Hepatocyte (in vitro differentiated cells): Measurements from ENCODE around the gene PLD1. TPM values are rescaled to one million over a fixed set of nuclear protein-coding genes. Genes with fewer than 3 reads are reported as not detected.
A peak's percentile ranks its signal among the peaks of the same experiment; 100 is the strongest.

Experiments
- DNase-seq: peaks from one replicate; pipeline ENCODE4 v3.0.0-alpha.2; 2016; ENCODE audit warnings: low spot score
- H2AFZ ChIP-seq: fragments of 200-600 bp; sonication (generic); 2 replicates; pipeline ENCODE4 v1.6.0; 2016; ENCODE audit warnings: antibody characterized with exemption, mild to moderate bottlenecking
- H3K27ac ChIP-seq: fragments of 200-600 bp; sonication (generic); 2 replicates; pipeline ENCODE4 v1.5.1; 2016; ENCODE audit warnings: mild to moderate bottlenecking
- H3K27me3 ChIP-seq: fragments of 200-600 bp; sonication (generic); 2 replicates; pipeline ENCODE4 v1.6.1; 2016
- H3K36me3 ChIP-seq: fragments of 200-600 bp; sonication (generic); replicated peaks from 2 replicates; pipeline ENCODE4 v1.5.1; 2016; ENCODE audit warnings: low read depth; ENCODE audit not compliant: insufficient read depth
- H3K4me1 ChIP-seq: fragments of 200-600 bp; sonication (generic); 2 replicates; pipeline ENCODE4 v1.5.1; 2016; ENCODE audit warnings: mild to moderate bottlenecking, moderate library complexity; ENCODE audit not compliant: insufficient read depth
- H3K4me2 ChIP-seq: fragments of 200-600 bp; sonication (generic); 2 replicates; pipeline ENCODE4 v1.6.0; 2016
- H3K4me3 ChIP-seq: fragments of 200-600 bp; sonication (generic); 2 replicates; pipeline ENCODE4 v1.5.1; 2016; ENCODE audit warnings: mild to moderate bottlenecking
- H3K79me2 ChIP-seq: fragments of 200-600 bp; sonication (generic); 2 replicates; pipeline ENCODE4 v1.6.0; 2017; ENCODE audit warnings: mild to moderate bottlenecking
- H3K9me2 ChIP-seq: fragments of 200-600 bp; sonication (generic); replicated peaks from 2 replicates; pipeline ENCODE4 v1.6.0; 2017; ENCODE audit warnings: mild to moderate bottlenecking; ENCODE audit not compliant: insufficient read depth
- H3K9me3 ChIP-seq: fragments of 200-600 bp; sonication (generic); 2 replicates; pipeline ENCODE4 v1.5.1; 2016; ENCODE audit warnings: low read depth, mild to moderate bottlenecking
- H4K20me1 ChIP-seq: fragments of 200-600 bp; sonication (generic); 2 replicates; pipeline ENCODE4 v1.6.0; 2016; ENCODE audit warnings: mild to moderate bottlenecking; ENCODE audit not compliant: insufficient read depth, poor library complexity, severe bottlenecking
- EZH2 ChIP-seq: fragments of 200-600 bp; sonication (generic); IDR thresholded peaks from 2 replicates; pipeline ENCODE4 v1.6.1; 2016; ENCODE audit warnings: antibody characterized with exemption, mild to moderate bottlenecking, borderline replicate concordance
- EZH2phosphoT487 ChIP-seq: fragments of 200-600 bp; sonication (generic); IDR thresholded peaks from one replicate; pipeline ENCODE4 v1.6.1; 2018; ENCODE audit warnings: antibody characterized with exemption, mild to moderate bottlenecking, low read depth, moderate library complexity; ENCODE audit not compliant: unreplicated experiment, severe bottlenecking
- WGBS: methylation state at CpG from one replicate; pipeline ENCODE4 v1.1.6; 2016; ENCODE audit warnings: low lambda C conversion rate; ENCODE audit errors: missing lambda C conversion rate; 5-methylcytosine and 5-hydroxymethylcytosine counted together
- polyA plus RNA-seq: library from polyadenylated mRNA; unstranded; fragments of >200 nt; fragmentation: Nextera tagmentation; extraction: Ambion mirVana; gene quantifications from 2 replicates; pipeline ENCODE4 v1.2.1, GENCODE V29; 2016
- total RNA-seq: library from RNA; depleted of rRNA; stranded (reverse); fragments of >200 nt; gene quantifications from 2 replicates; pipeline ENCODE4 v1.2.3, GENCODE V29; 2014
- TF ChIP-seq, protein P1 (sequence below): fragments of 200-600 bp; sonication (generic); IDR thresholded peaks from 2 replicates; pipeline ENCODE4 v1.5.1; 2016; ENCODE audit warnings: antibody characterized with exemption, mild to moderate bottlenecking; ENCODE audit not compliant: poor library complexity

The PLD1 gene
- total and polyA plus RNA-seq, 2 experiments from 2014 or later: 29.4 to 71.1 TPM

DNA sequence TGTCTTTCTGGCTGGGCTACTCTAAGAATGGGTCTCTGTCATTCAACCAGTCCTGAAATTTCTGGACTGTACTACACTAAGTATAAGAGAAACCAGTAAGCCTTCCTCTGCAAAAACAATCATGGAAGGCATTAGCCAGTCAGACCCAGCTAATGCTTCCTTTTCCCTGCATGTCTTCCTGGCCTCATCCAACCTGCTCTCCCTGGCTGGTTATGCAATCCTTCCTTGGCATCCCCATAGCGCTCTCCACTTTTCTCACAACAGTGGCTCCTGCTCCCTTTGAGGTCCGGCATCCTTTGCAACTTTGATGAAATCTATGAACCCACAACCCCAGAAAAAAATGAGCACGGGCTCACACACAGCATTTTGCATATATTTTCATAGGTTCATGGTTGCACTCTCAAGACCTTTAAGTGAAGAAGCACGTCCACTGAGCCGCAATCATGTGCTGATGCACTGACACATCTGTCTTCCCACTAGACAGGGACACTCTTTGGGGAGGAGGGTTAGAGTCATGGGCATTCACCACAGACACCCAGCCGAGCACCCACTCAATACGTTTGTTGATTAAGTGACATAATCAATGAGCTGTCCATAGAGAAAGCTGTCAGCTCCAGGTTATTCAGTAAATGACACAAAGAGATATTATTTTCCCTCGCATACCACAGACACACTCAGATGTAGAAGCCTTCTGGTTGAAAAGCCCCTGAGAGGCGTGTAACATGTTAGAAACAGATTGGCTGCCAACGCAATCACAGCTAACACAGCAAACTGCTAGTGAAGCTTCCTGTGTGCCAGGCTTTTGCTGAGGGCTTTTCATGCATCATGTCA lies 66.7 kb downstream of the PLD1 start:
- Histone ChIP-seq H2AFZ (no peak overlapping the region), H3K27ac (no peak overlapping the region), H3K9me3 (no peaks in the 10 kb centered on the region), H3K4me2 (no peak overlapping the region), H3K4me3 (no peak overlapping the region), H3K9me2 (no peaks in the 10 kb centered on the region), H3K79me2 (peaks cover 45% of the 10 kb centered on the region), H3K36me3 (no peaks in the 10 kb centered on the region), H3K4me1 (peaks cover 34% of the 10 kb centered on the region), H3K27me3 (no peaks in the 10 kb centered on the region), H4K20me1 (no peaks in the 10 kb centered on the region)
- DNase-seq: no peak
- TF ChIP-seq, protein P1, sequence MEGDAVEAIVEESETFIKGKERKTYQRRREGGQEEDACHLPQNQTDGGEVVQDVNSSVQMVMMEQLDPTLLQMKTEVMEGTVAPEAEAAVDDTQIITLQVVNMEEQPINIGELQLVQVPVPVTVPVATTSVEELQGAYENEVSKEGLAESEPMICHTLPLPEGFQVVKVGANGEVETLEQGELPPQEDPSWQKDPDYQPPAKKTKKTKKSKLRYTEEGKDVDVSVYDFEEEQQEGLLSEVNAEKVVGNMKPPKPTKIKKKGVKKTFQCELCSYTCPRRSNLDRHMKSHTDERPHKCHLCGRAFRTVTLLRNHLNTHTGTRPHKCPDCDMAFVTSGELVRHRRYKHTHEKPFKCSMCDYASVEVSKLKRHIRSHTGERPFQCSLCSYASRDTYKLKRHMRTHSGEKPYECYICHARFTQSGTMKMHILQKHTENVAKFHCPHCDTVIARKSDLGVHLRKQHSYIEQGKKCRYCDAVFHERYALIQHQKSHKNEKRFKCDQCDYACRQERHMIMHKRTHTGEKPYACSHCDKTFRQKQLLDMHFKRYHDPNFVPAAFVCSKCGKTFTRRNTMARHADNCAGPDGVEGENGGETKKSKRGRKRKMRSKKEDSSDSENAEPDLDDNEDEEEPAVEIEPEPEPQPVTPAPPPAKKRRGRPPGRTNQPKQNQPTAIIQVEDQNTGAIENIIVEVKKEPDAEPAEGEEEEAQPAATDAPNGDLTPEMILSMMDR: no peak
- no peak for TF ChIP-seq EZH2
- 93% methylated on average over 10 of the region's 10 CpGs for WGBS

DNA sequence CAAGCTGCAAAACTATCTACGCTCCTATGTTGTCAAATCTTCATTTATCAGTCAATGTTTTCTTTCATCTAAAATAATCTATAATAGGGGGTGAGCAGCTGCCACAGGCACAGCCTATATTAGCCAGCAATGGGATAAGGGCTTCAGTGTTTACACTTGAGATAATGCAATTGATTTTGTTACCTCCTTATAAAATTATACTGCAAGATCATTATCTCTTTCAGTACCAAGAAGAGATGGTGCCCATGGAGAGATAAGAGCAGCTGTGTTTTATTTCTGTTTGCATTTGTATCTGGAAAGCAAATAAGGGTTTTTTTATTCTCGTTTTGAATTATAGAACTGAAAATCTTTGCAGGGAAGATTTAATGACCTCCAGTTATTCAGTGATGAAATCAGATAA lies 68.9 kb downstream of the PLD1 start:
- Histone ChIP-seq H2AFZ (no peak overlapping the region), H3K9me3 (no peaks in the 10 kb centered on the region), H3K4me2 (peak overlapping the region; percentile 12), H3K27me3 (no peaks in the 10 kb centered on the region), H4K20me1 (no peaks in the 10 kb centered on the region), H3K9me2 (no peaks in the 10 kb centered on the region), H3K27ac (peak overlapping the region; percentile 21), H3K36me3 (no peaks in the 10 kb centered on the region), H3K79me2 (peaks cover 41% of the 10 kb centered on the region), H3K4me3 (peak overlapping the region; percentile 6), H3K4me1 (peaks cover 28% of the 10 kb centered on the region)
- TF ChIP-seq, protein P1: no peak
- TF ChIP-seq EZH2: no peak
- no peak for TF ChIP-seq EZH2phosphoT487
- no peak for DNase-seq
- 51% methylated on average over 2 of the region's 2 CpGs for WGBS

DNA sequence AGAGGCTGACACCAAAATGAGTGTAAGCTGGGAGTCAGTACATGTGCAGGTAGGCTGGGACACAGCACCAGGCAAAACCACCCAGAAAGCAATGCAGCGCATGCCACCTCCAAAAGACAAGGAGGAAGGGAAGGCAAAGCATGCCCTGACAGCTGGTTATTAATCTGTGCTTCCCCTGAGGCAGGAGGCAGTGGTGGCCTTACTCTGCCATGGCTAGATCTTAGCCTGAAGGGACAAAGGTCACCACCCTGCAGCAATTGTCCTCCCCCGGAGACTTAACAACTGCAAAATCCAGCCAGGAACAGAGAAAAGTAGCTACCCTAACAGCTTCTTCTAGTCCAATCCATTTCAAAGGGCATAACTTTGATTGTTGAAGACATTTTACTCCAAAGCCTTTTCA lies 73.7 kb downstream of the PLD1 start:
- H3K4me2 ChIP-seq: no peak overlapping the region
- no peaks in the 10 kb centered on the region for H3K9me2 ChIP-seq
- H3K9me3 ChIP-seq: no peaks in the 10 kb centered on the region
- H3K27ac ChIP-seq: no peak overlapping the region
- DNase-seq: no peak
- H4K20me1 ChIP-seq: no peaks in the 10 kb centered on the region
- H3K27me3 ChIP-seq: no peaks in the 10 kb centered on the region
- H3K36me3 ChIP-seq: no peaks in the 10 kb centered on the region
- TF ChIP-seq, protein P1: no peak
- TF ChIP-seq EZH2 (no peak), EZH2phosphoT487 (no peak)
- 62% methylated on average over 2 of the region's 2 CpGs for WGBS
- H3K4me1 ChIP-seq: peaks cover 24% of the 10 kb centered on the region
- peaks cover 11% of the 10 kb centered on the region for H3K79me2 ChIP-seq
- no peak overlapping the region for H2AFZ ChIP-seq
- no peak overlapping the region for H3K4me3 ChIP-seq
